Nucleus accumbens (tissue), 56 donors: ENCODE data around the gene TMPRSS4.
A peak's percentile ranks its signal among the peaks of the same experiment; 100 is the strongest.

Experiments
- DNase-seq, 56 donors: peaks; one replicate each; lab custom pipeline; 2025; lab: John Stamatoyannopoulos, UW

TMPRSS4 gene

DNA sequence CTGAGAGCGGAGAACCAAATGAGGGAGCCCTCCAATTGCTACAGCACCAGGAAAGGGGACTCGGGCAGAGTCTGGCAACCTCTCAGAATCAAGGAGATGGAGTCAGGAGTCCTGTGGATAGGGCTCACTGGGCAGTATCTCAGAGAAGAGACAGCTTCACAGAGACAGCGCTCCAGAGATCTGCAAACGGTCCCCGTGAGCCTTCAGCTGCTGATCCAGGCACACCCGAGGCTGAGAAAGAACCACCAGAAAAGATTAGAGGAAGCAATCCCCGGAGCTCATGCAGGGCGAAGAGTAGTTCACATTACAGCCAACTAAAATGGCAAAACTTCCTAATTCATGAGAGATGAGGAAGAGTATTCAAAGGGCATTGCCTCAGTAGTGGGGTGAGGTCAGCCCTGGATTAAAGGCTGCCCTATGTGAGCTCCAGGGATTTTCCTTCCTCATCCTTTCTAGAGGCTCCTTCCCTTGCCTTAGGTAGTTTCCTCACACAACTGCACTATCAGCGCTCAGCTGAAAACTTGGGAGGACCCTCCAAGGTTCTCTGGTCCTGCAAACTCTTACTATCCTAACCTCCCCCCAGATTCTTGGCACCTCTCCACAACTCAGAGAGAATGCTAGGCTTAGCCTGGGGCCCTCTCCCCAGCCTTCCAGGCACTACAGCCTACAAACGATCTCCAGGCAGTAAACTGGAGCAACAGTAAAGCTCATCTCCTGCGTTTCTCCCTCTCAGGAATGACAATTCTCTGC, 52.0 kb downstream of the TMPRSS4 start:
- DNase-seq, result no peak

DNA sequence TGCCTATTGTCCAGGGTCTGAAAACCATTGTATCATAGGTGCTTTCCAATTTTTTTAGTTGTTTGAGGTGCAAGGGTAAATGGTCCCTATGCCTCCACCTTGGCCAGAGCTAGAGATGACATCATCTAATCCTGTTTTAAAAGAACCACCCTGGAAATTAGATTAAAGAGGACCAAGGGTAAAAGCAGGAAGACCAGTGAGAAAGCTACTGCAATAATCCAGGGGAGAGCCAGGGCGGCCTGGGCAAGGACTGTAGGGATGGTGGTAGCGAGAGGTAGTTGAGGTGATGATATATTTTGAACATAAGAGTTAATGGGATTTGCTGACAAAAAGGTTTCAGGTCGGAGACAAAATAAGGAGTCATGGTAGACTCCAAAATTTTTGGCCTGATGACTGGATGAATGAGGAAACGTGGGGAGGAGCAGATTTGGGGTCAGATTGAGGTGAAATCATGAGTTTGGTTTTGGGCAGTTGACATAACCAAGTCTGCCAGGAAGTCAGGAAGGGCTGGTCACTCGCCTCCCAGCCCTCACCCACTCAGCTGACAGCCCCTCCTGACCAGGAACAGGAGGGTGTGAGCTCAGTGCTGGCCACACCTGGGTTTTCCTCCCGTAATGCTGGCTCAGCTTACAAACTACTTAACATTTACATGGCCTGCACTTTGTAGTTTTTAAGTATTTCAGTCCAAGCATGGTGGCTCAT, 52.7 kb downstream of the TMPRSS4 start:
- no peak for DNase-seq

DNA sequence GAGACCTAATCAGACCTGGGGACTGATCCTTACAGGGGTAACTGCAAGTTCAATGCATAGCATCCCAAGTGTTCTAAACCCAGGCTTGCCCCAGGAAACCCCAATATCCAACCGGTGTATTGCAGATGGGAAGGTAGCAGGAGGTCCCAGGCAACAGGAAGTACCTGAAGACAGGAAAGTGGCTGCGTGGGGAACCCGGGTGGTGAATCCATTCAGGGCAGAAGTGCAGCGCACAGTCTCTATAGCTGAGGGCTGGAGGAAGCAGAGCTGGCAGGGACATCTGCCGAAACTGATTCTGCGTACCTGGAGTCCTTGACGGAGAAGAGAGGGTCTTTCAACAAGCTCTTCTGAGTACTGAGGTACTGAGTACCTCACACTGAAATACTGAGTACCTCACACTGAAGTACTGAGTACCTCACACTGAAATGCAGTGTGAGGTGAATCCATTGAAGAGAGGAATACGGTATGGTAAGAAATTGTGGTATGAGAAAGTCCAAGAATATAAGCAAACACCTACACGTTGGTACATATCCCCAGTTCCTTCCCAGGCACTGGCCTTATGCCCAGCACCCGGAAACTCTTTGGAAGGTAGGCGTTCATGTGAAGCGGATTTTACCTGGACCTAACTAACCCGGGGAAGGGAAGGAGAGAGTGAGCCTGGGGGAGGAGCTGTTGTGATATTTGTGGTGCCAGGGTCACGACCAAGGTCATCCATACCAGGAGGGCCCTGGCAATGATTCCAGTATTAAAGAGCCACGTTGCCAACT, 55.7 kb downstream of the TMPRSS4 start:
- DNase-seq, result no peak

DNA sequence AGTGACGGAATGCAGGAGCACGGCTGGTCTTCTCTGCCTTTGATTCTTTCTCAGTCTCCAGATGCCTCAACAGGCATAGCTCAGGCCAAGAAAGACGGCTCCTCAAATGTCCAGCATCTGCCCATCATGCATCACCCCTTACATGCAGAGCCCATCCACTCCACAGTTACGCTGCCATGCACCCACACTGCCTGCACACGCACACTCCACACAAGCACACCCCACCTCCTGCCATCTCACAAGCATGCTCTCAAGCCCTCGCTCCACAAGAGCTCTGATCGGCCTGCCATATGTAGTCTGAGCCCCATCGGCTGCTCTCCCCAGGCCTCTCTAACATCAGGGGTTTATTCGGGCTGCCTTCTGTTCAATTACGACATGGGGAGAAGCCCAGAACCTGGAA, 56.9 kb downstream of the TMPRSS4 start:
- DNase-seq, result no peak

DNA sequence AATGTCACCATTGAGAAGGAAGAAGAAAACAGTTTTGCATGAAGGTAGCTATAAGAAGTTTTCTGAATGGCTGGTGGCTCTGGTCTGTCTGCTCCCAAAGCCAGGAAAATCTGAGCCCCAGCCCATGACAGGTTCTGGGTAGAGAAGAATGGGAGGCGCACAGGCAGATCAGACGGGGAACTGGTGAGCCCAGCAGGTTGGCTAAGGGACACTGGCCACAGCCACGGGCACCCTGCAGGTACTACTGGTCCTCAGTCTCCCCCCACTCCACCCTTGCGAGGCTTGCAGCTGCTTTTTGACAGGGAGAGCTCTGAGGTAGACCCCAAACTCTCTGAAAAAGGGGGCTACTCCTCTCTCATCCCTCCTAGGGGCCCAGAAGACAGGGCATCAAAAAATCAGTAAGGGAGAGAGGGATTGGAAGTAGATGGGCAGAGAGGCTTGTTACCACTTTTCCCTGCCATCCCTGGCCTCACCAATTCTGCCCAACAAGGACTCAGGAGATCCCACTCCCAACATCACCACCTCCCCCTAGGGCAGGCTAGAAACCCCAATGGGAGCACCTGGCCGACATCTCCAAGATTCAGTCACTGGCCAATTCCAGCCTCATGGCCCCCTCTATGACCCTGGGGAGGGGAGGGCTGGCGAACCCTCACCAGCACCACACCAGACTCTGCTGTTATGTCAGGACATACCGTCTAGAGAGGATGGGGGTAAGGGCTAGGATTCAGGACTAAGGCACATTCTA, 58.3 kb downstream of the TMPRSS4 start:
- DNase-seq, result no peak

DNA sequence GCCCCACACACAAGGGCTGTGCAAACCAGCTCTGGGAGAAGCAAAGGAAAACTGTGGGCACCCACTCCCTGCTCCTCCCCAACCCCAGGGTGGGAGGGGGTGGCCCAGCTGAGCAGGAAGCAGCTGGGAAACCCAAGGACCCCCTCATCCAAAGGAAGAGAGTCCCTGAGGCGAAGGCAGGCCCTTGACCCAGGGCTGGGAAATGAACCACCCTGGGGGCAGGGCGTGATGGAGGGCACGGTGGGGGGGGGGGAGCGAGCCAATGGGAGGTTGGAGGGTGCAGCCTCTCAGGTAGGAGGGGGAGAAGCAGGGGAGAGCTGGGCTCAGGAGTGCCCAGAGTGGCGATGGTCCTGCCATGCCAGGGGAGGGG, 58.9 kb downstream of the TMPRSS4 start:
- DNase-seq, result no peak

DNA sequence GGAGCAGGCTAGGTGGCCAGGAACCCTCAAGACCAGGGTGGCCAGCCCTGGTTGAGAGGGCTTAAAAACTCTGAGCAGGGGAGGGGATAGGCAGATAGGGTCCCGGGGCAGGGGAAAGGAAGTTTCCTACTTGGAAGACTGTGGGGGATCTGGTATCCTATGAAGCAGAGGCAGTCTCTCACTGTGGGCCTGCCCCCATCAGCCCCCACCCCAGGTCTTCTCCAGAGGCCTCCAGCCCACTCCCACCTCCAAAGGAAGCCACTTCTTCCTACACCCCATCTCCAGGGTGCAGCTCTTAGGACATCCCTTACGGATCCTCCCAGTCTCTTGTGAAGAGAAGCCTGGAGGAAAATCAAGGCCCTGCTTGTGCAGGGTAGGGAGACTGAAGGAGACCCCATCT, 59.5 kb downstream of the TMPRSS4 start:
- DNase-seq, result no peak

DNA sequence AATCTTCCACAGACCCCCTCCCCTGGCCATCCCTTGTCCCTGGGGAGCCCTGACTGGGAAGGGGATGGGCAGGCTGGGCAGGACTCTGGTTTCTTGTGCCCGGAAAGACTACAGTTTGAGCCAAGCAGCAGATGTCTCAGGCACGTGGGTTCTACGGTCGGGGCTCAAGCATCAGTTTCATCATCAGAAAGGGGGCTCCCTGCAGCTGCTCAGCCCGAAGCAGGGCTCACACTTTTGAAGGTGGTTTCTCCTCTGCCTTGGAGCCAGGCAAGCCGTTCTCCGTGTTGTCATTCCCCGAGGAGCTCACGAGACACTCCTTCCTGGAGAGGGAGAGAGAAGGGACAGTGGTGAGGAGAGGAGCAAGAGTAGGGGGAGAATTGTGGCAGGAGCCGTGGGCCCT, 59.9 kb downstream of the TMPRSS4 start:
- DNase-seq, result no peak

DNA sequence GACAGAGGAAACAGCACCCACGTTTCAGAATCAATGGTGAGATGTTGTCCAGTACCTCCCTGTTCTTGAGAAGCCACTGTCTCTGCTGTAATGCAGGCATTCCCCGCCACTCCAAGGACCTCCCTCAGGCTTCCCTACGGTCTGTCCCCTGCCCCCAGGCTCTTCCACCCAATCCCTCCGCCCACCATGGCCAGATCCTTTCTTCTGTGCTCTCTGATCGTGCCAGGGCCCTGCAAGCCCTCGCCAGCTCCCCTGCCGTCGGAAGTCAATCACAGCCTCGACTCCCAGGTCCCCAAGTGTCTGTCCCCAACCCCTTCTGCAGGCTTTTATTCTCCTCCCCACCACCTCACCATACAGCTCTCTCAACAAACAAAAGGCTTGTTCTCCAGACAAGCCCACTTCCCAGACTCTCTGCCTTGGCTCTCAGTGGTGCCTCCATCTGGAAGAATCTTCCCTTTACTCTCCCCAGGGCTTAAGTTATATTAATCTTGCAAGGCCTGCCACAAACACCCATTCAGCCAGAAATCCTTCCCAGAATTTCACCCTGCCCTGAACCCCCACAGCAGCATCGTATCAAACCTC, 62.1 kb downstream of the TMPRSS4 start:
- DNase-seq, result no peak

DNA sequence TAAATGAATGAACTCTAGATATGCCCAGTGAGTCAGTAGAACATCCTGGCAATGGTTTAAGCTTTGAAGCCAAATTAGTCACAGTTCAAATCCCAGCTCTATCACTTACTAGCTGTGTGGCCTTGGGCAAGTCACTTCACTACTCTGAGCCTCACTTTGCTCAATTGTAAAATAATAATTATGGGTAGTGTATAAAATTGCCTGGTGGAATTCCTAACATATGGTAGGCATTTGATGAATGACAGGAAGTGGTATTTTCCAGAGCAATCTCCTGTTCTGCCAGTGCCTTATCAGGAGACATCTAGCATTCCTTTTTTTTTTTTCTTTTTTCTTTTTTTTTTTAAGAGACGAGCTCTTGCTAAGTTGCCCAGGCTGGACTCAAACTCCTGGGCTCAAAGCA, 62.7 kb downstream of the TMPRSS4 start:
- DNase-seq, result no peak

DNA sequence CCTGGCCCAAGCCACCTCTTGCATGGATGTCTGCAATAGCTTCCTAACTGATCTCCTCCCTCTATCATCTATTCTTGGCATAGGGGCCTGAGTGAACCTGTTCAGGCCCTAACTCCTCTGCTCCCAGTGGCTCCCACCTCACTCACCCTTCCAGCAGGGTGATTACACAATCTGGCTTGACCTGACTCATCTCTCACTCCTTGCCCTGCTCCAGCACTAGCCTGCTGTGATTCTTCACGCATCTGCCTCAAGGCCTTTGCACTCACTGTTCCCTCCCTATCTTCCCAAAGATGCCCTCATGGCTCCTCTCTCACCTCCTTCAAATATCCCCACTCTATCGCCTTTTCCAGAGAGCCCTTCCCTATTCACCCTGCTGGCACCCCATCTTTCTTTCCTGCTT, 65.2 kb downstream of the TMPRSS4 start:
- no peak for DNase-seq

DNA sequence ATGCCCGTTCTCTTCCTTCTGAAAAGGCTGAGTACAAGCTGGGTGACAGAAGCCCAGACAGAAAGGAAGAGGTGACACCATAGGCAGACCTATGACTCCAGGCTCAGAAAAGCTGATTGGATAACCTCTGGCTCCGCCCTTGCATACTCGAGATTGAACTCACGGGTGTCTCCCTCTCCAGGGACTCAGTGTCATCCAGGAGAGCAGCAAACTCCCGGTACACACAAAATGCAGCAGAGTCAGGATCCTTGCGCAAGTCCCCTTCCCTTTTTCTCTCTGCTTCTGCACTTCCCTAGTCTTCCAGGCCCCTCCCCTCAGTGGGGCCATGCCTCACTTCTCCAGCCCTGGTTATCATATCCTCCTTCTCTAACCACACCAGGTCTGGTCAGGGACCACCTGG, 65.9 kb downstream of the TMPRSS4 start:
- DNase-seq, result peak in 5 of 56 donors; percentile 8 to 31 (median 18)

DNA sequence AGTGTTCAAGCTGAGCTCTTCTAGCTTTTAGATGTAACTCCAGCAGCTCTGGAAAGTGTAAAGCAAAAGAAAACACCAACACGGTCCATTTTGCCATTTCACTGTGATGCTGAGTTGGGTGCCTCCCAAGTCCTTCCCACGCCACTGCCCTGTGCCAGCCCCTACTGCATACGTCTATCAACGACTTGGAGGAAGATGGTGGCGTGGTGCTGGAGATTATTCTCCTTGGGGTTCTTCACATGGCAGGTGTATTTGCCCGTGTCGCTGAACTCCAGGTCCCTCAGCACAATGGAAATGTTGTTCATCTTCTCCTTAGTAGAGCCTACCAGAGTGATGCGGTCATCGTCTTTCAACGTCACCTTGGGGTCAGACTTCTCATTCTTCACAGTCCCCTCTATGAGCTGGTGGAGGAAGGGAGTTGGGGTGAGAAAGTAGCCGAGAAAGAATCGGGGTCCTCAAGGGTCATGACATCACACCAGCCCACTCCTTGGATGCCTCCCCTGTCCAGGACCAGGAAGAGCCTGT, 66.8 kb downstream of the TMPRSS4 start:
- no peak for DNase-seq

DNA sequence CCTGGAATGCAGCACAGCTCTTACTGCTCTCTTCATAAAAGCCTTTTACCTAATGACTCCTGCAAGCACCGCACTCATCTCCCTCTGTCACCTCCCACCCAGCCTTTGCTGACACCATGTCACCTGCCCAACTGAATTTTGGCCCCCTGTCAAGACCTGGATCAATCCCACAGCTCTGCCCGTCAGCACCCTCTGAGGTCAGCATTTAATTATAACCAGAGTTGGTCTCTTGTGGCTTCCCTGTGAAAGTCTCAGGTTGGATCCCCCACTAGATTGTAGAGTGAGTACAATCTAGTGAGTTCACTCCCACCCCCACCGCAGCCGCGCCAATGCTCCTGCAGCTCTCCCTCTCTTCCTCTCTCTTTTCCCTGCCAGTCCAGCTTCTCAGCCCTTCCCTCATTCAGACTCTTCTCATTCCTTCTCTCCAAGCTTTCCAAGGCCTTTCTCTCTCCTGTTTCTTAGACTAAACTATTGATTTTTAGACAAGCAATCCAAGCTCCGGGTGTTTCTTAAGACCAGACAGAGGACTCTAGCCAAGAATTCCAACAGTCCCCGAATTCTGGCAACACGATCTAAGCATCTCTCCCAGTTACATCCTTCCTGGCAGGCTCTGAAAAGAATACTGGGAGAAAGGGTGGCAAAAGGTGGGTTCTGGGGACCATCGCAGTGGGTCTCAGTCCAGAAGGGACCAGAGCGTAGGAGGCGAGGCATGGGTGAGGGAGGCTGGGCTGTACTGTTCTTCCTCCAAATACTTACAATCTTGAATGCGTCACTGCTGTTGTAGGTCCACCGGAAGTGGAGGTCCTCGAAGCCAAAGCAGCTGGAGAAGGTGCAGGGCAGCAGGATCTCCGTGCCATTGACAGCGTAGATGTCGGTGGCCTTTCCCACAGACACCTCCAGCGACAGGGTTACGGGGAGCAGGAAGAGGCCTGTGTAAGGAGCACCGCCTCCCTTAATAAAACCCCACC, 67.7 kb downstream of the TMPRSS4 start:
- no peak for DNase-seq

DNA sequence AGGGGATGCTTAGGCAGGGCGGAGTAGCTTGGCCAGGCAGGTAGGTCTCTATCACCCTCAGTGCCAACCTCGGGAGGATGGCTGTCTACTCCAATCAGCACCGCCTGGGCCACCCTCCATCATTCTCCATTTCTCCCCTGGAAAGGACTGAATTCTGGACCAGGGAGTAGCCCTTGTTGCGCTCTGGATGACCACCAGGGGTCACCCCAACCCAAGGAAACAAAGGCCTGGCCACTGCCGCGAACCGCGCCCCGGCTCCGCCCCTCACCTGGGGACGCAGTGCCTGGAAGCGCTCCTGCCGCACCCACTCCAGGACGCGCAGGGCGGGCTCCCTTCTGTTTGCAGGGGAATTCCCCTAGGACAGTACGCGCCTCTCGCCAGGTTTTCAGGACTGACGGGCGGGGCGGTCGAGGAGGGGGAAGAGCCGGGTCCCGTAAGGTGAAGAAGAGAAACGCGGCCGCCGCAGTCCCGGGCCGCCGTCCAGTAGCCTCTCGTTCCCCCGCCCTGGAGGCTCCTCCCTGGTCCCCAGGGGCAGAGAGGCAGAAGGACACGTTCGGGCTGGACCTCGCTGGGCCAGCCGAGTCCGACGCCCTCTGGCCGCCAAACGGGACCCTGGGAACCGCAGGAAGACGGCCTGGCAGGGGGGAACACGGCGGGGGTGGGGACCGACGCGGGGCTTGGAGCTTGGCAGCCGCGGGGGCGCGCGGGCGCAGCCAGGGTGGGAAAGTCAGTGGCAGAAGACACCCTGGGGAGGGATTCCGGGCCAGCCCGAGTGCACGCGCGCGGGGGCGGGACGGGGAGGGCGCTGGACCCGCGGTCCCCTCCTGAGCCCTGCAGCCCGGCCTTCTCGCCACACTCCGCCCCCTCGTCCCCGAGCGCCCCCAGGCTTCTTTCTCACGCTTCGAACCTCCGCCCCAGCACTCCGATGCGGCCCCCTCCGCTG, 68.7 kb downstream of the TMPRSS4 start:
- DNase-seq, result peak in 52 of 56 donors; percentile 17 to 85 (median 64)

DNA sequence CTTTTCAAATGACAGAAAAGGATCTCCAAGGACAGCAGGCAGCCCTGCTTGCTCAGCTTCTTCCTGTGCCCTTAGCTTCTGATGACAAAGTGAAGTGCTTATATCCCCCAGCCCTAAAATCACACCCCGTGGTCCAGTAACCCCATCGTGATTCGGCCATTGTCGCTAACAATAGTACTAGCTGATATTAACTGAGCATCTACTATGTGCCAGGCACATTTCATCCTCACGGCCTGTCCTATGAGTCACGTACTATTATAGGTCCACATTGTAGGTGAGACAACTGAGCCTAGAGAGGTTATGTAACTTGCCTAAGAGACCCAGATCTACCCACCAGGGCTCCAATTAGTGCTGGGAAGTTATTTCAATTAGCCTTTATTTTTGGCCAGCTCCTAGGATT, 69.7 kb downstream of the TMPRSS4 start:
- no peak for DNase-seq

DNA sequence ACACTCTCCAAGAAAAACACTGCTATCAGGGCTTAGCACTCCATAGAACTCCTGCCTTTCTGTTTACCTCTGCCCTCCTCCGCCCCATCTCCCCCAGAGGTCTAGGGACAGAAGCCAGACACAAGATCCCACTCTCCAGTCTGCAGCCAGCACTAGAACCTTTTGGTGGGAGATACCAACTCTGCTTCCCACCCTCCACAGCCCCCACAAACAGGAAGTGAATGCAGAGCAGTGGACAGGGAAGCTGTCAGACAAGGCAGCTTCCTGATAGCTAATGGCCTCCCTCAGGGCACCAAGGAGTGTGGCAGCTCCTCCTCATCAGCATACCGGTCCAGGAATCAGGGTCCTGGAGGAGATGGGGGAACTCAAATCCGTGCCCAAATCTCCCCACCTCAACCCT, 70.6 kb downstream of the TMPRSS4 start:
- no peak for DNase-seq

DNA sequence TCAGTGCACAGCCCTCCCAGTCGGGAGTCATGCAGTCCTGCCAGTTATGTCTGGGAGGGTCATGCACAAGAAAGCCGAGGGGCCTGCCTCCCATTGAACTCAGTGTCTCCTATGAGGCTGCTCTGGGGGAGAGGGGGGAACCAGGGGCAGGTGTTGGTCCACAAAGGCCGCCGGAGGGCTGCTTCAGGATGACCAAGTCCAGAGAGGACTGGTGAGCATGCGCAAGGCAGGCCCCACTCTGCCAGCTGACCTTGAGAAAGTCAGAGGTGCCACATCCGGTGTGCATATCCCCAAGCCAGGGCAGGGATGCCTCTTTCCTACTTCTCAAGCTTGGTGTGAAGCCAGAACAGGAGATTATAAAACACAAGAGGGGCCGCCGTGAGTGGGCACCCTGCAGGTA, 71.4 kb downstream of the TMPRSS4 start:
- DNase-seq, result no peak
